Breast epithelium (tissue), 4 donors: Measurements from ENCODE around the gene SSX2IP. TPM values are rescaled to one million over a fixed set of nuclear protein-coding genes. Genes with fewer than 3 reads are reported as not detected.

Experiments
- DNase-seq, 2 donors: peaks; one replicate each; pipeline ENCODE4 v3.0.0-alpha.2; 2019; ENCODE audit warnings: low spot score in 2 of 2
- H3K27ac ChIP-seq, 2 donors: fragments of 200-600 bp; sonication (generic) in 1 of 2; one replicate each; pipeline ENCODE4 v1.5.1; 2016 to 2019; ENCODE audit warnings: mild to moderate bottlenecking in 1 of 2
- H3K27me3 ChIP-seq, 2 donors: fragments of 200-600 bp; sonication (generic) in 1 of 2; one replicate each; pipeline versions ENCODE4 v1.5.1 to v1.6.0; 2017 to 2019; ENCODE audit warnings: control low read depth in 1 of 2, mild to moderate bottlenecking in 1 of 2
- H3K36me3 ChIP-seq: fragments of 200-600 bp; one replicate; pipeline ENCODE4 v1.5.1; 2019
- H3K4me1 ChIP-seq, 2 donors: fragments of 200-600 bp; sonication (generic); one replicate each; pipeline ENCODE4 v1.5.1; 2016 to 2019; ENCODE audit warnings: control low read depth in 1 of 2
- H3K4me3 ChIP-seq, 3 donors: fragments of 200-600 bp; sonication (generic); 1 replicate in 2 of 3; 2 replicates in 1 of 3; pipeline ENCODE4 v1.5.1; 2016 to 2019; ENCODE audit warnings: mild to moderate bottlenecking in 3 of 3, moderate library complexity in 2 of 3
- H3K9me3 ChIP-seq, 2 donors: fragments of 200-600 bp; sonication (generic) in 1 of 2; one replicate each; pipeline ENCODE4 v1.5.1; 2016 to 2019; ENCODE audit warnings: control low read depth in 1 of 2
- POLR2A ChIP-seq: fragments of 450-650 bp; IDR thresholded peaks from one replicate; pipeline ENCODE4 v1.6.1; 2016; ENCODE audit warnings: antibody characterized with exemption, mild to moderate bottlenecking, moderate library complexity
- POLR2AphosphoS5 ChIP-seq, 3 donors: sonication (generic); formaldehyde crosslinking; IDR thresholded peaks; one replicate each; pipeline ENCODE4 v1.6.1; 2017; ENCODE audit warnings: antibody characterized with exemption in 3 of 3
- intact Hi-C: fragments of 100-400 bp; cut with DNase I; formaldehyde crosslinking; loops from one replicate; pipeline ENCODE4 v1.15.1; 2023; ENCODE audit warnings: low total_unique reads
- total RNA-seq, 3 donors: library from RNA; depleted of rRNA; stranded (reverse); fragments of >200 nt; gene quantifications; one replicate each; pipeline ENCODE4 v1.1.0, GENCODE V29; 2016
- TF ChIP-seq, protein P1 (sequence below), 3 donors: fragments of 450-650 bp; IDR thresholded peaks; one replicate each; pipeline ENCODE4 v1.5.1; 2016 to 2017; ENCODE audit warnings: antibody characterized with exemption in 3 of 3, mild to moderate bottlenecking in 3 of 3, moderate library complexity in 3 of 3

Gene SSX2IP
- total RNA-seq, 3 donors from 2014 or later: 1.1 to 11.0 (median 4.3) TPM

DNA sequence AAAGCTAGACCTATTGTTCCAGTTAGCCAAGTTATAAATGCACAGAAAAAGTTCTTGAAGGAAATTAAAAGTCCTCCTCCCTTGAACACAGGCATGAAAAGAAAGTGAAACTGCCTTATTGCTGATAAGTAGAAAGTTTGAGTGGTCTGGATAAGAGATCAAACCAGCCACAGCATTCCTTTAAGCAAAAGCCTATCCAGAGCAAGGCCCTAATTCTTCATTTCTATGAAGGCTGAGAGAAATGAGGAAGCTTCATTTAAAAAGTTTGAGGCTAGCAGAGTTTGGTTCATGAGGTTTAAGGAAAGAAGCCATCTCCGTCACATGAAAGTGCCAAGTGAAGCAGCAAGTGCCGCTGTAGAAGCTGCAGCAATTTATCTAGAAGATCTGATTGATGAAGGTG lies 2.7 kb upstream of the SSX2IP start:
- Histone ChIP-seq H3K36me3 (no peaks in the 10 kb centered on the region), H3K9me3 (no peaks in the 10 kb centered on the region), H3K27ac (no peak overlapping the region), H3K27me3 (no peaks in the 10 kb centered on the region), H3K4me1 (no peaks in the 10 kb centered on the region), H3K4me3 (no peak overlapping the region)
- no peak for DNase-seq
- intact Hi-C loops: no loop called here
- no peak for TF ChIP-seq POLR2AphosphoS5 (IDR thresholded peaks at IDR 0.05)
- TF ChIP-seq, protein P1, sequence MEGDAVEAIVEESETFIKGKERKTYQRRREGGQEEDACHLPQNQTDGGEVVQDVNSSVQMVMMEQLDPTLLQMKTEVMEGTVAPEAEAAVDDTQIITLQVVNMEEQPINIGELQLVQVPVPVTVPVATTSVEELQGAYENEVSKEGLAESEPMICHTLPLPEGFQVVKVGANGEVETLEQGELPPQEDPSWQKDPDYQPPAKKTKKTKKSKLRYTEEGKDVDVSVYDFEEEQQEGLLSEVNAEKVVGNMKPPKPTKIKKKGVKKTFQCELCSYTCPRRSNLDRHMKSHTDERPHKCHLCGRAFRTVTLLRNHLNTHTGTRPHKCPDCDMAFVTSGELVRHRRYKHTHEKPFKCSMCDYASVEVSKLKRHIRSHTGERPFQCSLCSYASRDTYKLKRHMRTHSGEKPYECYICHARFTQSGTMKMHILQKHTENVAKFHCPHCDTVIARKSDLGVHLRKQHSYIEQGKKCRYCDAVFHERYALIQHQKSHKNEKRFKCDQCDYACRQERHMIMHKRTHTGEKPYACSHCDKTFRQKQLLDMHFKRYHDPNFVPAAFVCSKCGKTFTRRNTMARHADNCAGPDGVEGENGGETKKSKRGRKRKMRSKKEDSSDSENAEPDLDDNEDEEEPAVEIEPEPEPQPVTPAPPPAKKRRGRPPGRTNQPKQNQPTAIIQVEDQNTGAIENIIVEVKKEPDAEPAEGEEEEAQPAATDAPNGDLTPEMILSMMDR (IDR thresholded peaks at IDR 0.05): no peak

DNA sequence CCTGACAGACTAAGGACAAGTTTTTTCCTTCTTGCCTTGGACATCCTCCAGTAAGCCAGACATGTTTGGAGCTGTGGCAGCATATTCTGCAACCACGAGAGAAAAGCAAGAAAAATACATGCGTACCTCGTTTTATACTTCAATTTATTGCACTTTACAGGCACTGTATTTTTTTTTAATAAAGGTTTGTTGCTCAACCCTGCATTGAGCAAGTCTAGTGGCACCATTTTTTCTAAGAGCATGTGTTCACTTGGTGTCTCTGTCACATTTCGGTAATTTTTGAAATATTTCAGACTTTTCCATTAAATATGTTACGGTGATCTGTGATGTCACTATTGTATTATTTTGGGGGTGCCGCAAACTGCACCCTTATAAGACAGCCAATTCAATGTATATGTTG lies 2.1 kb upstream of the SSX2IP start:
- H3K27ac ChIP-seq: no peak overlapping the region
- DNase-seq: no peak
- intact Hi-C loops: no loop called here
- H3K36me3 ChIP-seq: no peaks in the 10 kb centered on the region
- TF ChIP-seq POLR2A: no peak
- TF ChIP-seq, protein P1 (IDR thresholded peaks at IDR 0.05): no peak
- TF ChIP-seq POLR2AphosphoS5 (IDR thresholded peaks at IDR 0.05): no peak
- H3K9me3 ChIP-seq: no peaks in the 10 kb centered on the region
- H3K4me3 ChIP-seq: no peak overlapping the region
- H3K27me3 ChIP-seq: no peaks in the 10 kb centered on the region
- no peaks in the 10 kb centered on the region for H3K4me1 ChIP-seq

DNA sequence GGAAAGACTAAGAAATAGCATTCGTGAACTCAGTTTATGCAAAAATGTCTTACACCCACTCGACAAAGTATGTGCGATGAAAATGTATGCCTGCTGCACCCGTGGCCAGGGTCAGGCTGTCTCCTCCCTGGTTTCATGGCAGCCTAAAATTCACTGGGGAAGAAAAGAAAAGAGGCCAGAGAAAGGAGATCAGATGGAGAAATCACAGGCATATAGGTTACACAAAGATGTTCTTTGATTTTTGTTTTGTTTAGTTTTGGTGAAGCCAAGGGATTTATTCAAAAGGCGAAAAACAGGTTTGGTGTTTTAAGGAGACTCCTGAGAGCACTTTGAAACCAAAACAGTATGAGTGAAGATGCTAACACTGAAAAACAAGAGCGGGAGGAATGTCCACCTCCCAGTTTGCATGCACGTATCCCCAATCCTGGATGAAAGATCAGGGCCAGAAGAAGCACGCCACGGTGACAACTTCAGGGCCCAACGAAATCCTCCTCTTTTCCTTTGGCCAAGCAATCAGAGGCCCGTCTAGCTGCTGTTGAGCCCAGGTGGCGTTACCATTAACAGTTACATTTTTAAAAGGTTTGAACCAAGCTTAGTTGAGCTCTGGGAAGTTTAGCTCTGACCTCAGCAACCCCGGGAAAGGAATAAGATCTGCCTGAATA lies 992 bp upstream of the SSX2IP start:
- Histone ChIP-seq H3K27ac (peak overlapping the region; percentile 88 to 92), H3K4me3 (peak overlapping the region; percentile 72 to 87 (median 83)), H3K9me3 (no peaks in the 10 kb centered on the region), H3K27me3 (no peaks in the 10 kb centered on the region), H3K4me1 (no peaks in the 10 kb centered on the region), H3K36me3 (no peaks in the 10 kb centered on the region)
- no peak for DNase-seq
- intact Hi-C loops: no loop called here
- TF ChIP-seq POLR2AphosphoS5 (IDR thresholded peaks at IDR 0.05): no peak
- no peak for TF ChIP-seq POLR2A
- TF ChIP-seq, protein P1 (IDR thresholded peaks at IDR 0.05): no peak

DNA sequence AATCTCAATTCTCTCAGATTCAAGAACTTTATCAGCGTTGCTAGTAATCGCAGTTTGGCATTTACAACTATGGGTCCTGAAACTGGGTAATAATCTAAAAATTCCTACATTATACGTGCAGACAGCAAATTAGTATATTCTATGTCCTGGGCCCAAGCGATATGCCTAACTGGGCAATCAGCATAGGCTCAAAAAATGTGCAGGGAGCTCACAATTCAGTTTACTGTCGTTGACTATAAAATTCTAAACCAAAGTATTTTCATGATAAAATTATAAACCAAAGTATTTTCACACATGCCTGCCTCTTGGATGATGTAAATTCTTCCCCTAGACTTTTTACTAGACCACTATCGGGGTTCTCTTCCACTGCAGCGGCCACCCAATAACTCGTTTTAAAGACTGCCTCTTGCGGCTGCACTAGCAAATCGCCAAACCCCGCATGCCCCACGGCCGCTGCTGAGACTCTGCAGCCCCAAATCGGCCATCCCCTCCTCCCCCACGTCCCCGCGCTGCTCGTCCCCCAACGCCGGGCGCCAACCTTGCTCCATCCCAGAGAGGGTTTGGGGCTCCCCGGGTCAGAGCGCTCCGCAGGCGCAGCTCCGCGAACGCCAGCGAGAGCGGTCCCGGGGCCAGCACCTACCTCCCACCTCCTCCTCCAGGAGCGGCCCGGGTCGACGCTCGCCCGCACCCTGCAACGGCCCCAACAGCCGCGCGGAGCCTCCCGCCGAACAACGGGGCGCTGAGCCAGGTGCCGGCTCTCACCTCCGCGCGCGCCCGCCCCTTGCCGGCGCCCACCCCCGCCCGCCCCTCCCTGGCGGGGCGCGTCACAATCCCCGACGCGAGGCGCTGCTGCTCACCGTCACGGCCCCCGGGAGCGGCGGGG lies 506 bp downstream of the SSX2IP start:
- no peaks in the 10 kb centered on the region for H3K36me3 ChIP-seq

More for the DNA sequence above, 506 bp downstream of the SSX2IP start:
- Histone ChIP-seq H3K9me3 (no peaks in the 10 kb centered on the region), H3K4me1 (no peaks in the 10 kb centered on the region), H3K27me3 (no peaks in the 10 kb centered on the region), H3K27ac (peak overlapping the region; percentile 88 to 92), H3K4me3 (peak overlapping the region; percentile 72 to 87 (median 83))
- intact Hi-C loops: no loop called here
- peak; percentile 36 to 55 for DNase-seq
- TF ChIP-seq, protein P1 (IDR thresholded peaks at IDR 0.05): peak in 2 of 3 donors; percentile 15 to 22
- no peak for TF ChIP-seq POLR2A
